ENCODE measurements around the gene CHMP2A. TPM values are rescaled to one million over a fixed set of nuclear protein-coding genes. Genes with fewer than 3 reads are reported as not detected.

CHMP2A gene
- total RNA-seq, 1 donor from 2014 or later: 154 TPM

GRCh38 chr19:58573658-58574164 lies 18.8 kb upstream of the CHMP2A start:
- Histone ChIP-seq H3K27me3 (no peaks in the 10 kb centered on the region), H3K9me3 (no peaks in the 10 kb centered on the region), H3K4me1 (peaks cover 4 to 20% of the 10 kb centered on the region in 2 donors), H3K36me3 (peaks cover 3% of the 10 kb centered on the region in 2 donors), H3K27ac (peak overlapping the region; percentile 95 to 98), H3K4me3 (peak overlapping the region; percentile 81 to 92)
- TF ChIP-seq CTCF (IDR thresholded peaks at IDR 0.05): no peak
- DNase-seq (ENCODE audit: low spot score in 2 of 2): no peak
- intact Hi-C loops (cut with DNase I): loop anchor here (1.0 kb wide), 2 partner anchors 14 to 29 kb away; partner anchors contain the start of gene TRIM28

- Histone ChIP-seq H3K27ac (peak within 1 kb of the TSS; percentile 95 to 98), H3K36me3 (peaks cover 3% of the 10 kb centered on the region in 2 donors), H3K4me3 (peak within 1 kb of the TSS; percentile 81 to 92), H3K27me3 (no peaks in the 10 kb centered on the region), H3K4me1 (peaks cover 4 to 20% of the 10 kb centered on the region in 2 donors), H3K9me3 (no peaks in the 10 kb centered on the region)
- TF ChIP-seq CTCF (IDR thresholded peaks at IDR 0.05): no peak
- intact Hi-C loops (cut with DNase I): loop anchor here (1.0 kb wide), 3 partner anchors 14 to 54 kb away; partner anchors contain the start of genes TRIM28 and ZBTB45
- DNase-seq (ENCODE audit: low spot score in 2 of 2): peak; percentile 100
These were observed 18.1 kb upstream of the CHMP2A start, which contains the start of gene MZF1 for GRCh38 chr19:58572818-58573657. Gene MZF1 (minus strand): TSS chr19:58573335. CDS start chr19:58571389, 1,946 bp downstream.

- intact Hi-C loops (cut with DNase I): loop anchor here (1.0 kb wide), 1 partner anchor 53 kb away; the partner anchor contains the start of gene ZBTB45
- TF ChIP-seq CTCF (IDR thresholded peaks at IDR 0.05): no peak
These were observed 17.3 kb upstream of the CHMP2A start for GRCh38 chr19:58572026-58572817.

GRCh38 chr19:58571575-58571947 lies 16.7 kb upstream of the CHMP2A start:
- Histone ChIP-seq H3K27ac (no peak overlapping the region), H3K4me1 (peaks cover 4 to 16% of the 10 kb centered on the region in 2 donors), H3K9me3 (no peaks in the 10 kb centered on the region), H3K4me3 (no peak overlapping the region), H3K27me3 (no peaks in the 10 kb centered on the region), H3K36me3 (peaks cover 3% of the 10 kb centered on the region in 2 donors)
- no peak for DNase-seq (ENCODE audit: low spot score in 2 of 2)
- TF ChIP-seq CTCF (IDR thresholded peaks at IDR 0.05): no peak
- intact Hi-C loops (cut with DNase I): no loop called here

More at GRCh38 chr19:58572026-58572817, 17.3 kb upstream of the CHMP2A start:
- H3K9me3 ChIP-seq: no peaks in the 10 kb centered on the region
- peak overlapping the region; percentile 81 to 92 for H3K4me3 ChIP-seq
- H3K27ac ChIP-seq: peak overlapping the region; percentile 95 to 98
- DNase-seq (ENCODE audit: low spot score in 2 of 2): no peak
- peaks cover 4 to 20% of the 10 kb centered on the region in 2 donors for H3K4me1 ChIP-seq
- peaks cover 3% of the 10 kb centered on the region in 2 donors for H3K36me3 ChIP-seq
- H3K27me3 ChIP-seq: no peaks in the 10 kb centered on the region

- no peak overlapping the region for H3K4me3 ChIP-seq
- no peaks in the 10 kb centered on the region for H3K9me3 ChIP-seq
- TF ChIP-seq CTCF (IDR thresholded peaks at IDR 0.05): no peak
- H3K27me3 ChIP-seq: no peaks in the 10 kb centered on the region
- peaks cover 3% of the 10 kb centered on the region in 2 donors for H3K36me3 ChIP-seq
- H3K4me1 ChIP-seq: peaks cover 4 to 15% of the 10 kb centered on the region in 2 donors
- intact Hi-C loops (cut with DNase I): no loop called here
- H3K27ac ChIP-seq: no peak overlapping the region
- DNase-seq (ENCODE audit: low spot score in 2 of 2): no peak
These were observed 16.1 kb upstream of the CHMP2A start for GRCh38 chr19:58570770-58571574.
